Activated naive CD8-positive, alpha-beta T cell (primary cell): ENCODE measurements around the gene FAT1.
"Not testable (repeated sequence)": the region's sequence is repeated elsewhere in the genome, so short reads cannot be mapped to it uniquely, and the experiment has no call there.

Source experiments
- H3K27ac Mint-ChIP-seq: one replicate; pipeline ENCODE4 v1.8.0; 2021; ENCODE audit warnings: mixed read lengths
- H3K27me3 Mint-ChIP-seq: one replicate; pipeline ENCODE4 v1.8.0; 2021; ENCODE audit warnings: mixed read lengths
- H3K36me3 Mint-ChIP-seq: one replicate; pipeline ENCODE4 v1.8.0; 2021; ENCODE audit warnings: mixed read lengths
- H3K4me1 Mint-ChIP-seq: one replicate; pipeline ENCODE4 v1.8.0; 2021; ENCODE audit warnings: low read depth, mixed read lengths
- H3K4me3 Mint-ChIP-seq: one replicate; pipeline ENCODE4 v1.8.0; 2021; ENCODE audit warnings: mild to moderate bottlenecking, mixed read lengths
- H3K9me3 Mint-ChIP-seq: one replicate; pipeline ENCODE4 v1.8.0; 2021; ENCODE audit warnings: low read depth, mixed read lengths

FAT1 gene

GRCh38 chr4:186723292-186724057 lies at the start of gene FAT1:
Gene FAT1, minus strand, starts transcription at chr4:186723856. Its CDS starts 14,029 bp downstream, at chr4:186709827.
- no peaks in the 10 kb centered on the region for H3K9me3 Mint-ChIP-seq

GRCh38 chr4:186772936-186773487 lies 49.4 kb upstream of the FAT1 start:
- H3K9me3 Mint-ChIP-seq = peaks cover 8% of the 10 kb centered on the region
- no peak overlapping the region for H3K4me3 Mint-ChIP-seq
- no peak overlapping the region for H3K27ac Mint-ChIP-seq

More at GRCh38 chr4:186723292-186724057, at the start of gene FAT1:
- H3K27me3 Mint-ChIP-seq = peaks cover 37% of the 10 kb centered on the region
- H3K36me3 Mint-ChIP-seq = peaks cover 2% of the 10 kb centered on the region
- H3K4me1 Mint-ChIP-seq = peaks cover 22% of the 10 kb centered on the region
- no peak within 1 kb of the TSS for H3K27ac Mint-ChIP-seq
- peak within 1 kb of the TSS; percentile 66 for H3K4me3 Mint-ChIP-seq

GRCh38 chr4:186771624-186772023 lies 48.0 kb upstream of the FAT1 start:
- peaks cover 13% of the 10 kb centered on the region for H3K9me3 Mint-ChIP-seq
- peaks cover 1% of the 10 kb centered on the region for H3K27me3 Mint-ChIP-seq
- no peak overlapping the region for H3K4me3 Mint-ChIP-seq
- no peaks in the 10 kb centered on the region for H3K4me1 Mint-ChIP-seq
- H3K27ac Mint-ChIP-seq = no peak overlapping the region
- no peaks in the 10 kb centered on the region for H3K36me3 Mint-ChIP-seq

More at GRCh38 chr4:186772936-186773487, 49.4 kb upstream of the FAT1 start:
- H3K36me3 Mint-ChIP-seq = no peaks in the 10 kb centered on the region
- no peaks in the 10 kb centered on the region for H3K27me3 Mint-ChIP-seq
- no peaks in the 10 kb centered on the region for H3K4me1 Mint-ChIP-seq

GRCh38 chr4:186770481-186771175 lies 47.0 kb upstream of the FAT1 start:
- Mint-ChIP-seq H3K4me3 (no peak overlapping the region), H3K36me3 (no peaks in the 10 kb centered on the region), H3K4me1 (no peaks in the 10 kb centered on the region), H3K27ac (no peak overlapping the region), H3K27me3 (peaks cover 1% of the 10 kb centered on the region), H3K9me3 (peaks cover 13% of the 10 kb centered on the region)

- H3K27ac Mint-ChIP-seq = no peak overlapping the region
- peaks cover 1% of the 10 kb centered on the region for H3K27me3 Mint-ChIP-seq
- H3K4me1 Mint-ChIP-seq = no peaks in the 10 kb centered on the region
- no peak overlapping the region for H3K4me3 Mint-ChIP-seq
- H3K9me3 Mint-ChIP-seq = peaks cover 7% of the 10 kb centered on the region
- no peaks in the 10 kb centered on the region for H3K36me3 Mint-ChIP-seq
Measured at GRCh38 chr4:186767794-186768193, 44.1 kb upstream of the FAT1 start.

GRCh38 chr4:186765673-186766546 lies 42.3 kb upstream of the FAT1 start:
- Mint-ChIP-seq H3K36me3 (no peaks in the 10 kb centered on the region), H3K4me1 (no peaks in the 10 kb centered on the region), H3K9me3 (peaks cover 9% of the 10 kb centered on the region), H3K4me3 (no peak overlapping the region), H3K27ac (no peak overlapping the region), H3K27me3 (peaks cover 1% of the 10 kb centered on the region)

- H3K27ac Mint-ChIP-seq = no peak overlapping the region
- H3K27me3 Mint-ChIP-seq = peaks cover 1% of the 10 kb centered on the region
- no peak overlapping the region for H3K4me3 Mint-ChIP-seq
- H3K36me3 Mint-ChIP-seq = no peaks in the 10 kb centered on the region
- peaks cover 9% of the 10 kb centered on the region for H3K9me3 Mint-ChIP-seq
- H3K4me1 Mint-ChIP-seq = no peaks in the 10 kb centered on the region
Measured at GRCh38 chr4:186765138-186765537, 41.5 kb upstream of the FAT1 start.

GRCh38 chr4:186764457-186764856 lies 40.8 kb upstream of the FAT1 start:
- no peaks in the 10 kb centered on the region for H3K4me1 Mint-ChIP-seq
- H3K36me3 Mint-ChIP-seq = no peaks in the 10 kb centered on the region
- peaks cover 9% of the 10 kb centered on the region for H3K9me3 Mint-ChIP-seq
- H3K27me3 Mint-ChIP-seq = peaks cover 1% of the 10 kb centered on the region
- H3K4me3 Mint-ChIP-seq = no peak overlapping the region
- H3K27ac Mint-ChIP-seq = no peak overlapping the region

- Mint-ChIP-seq H3K27ac (no peak overlapping the region), H3K27me3 (peaks cover 1% of the 10 kb centered on the region), H3K4me3 (no peak overlapping the region), H3K36me3 (no peaks in the 10 kb centered on the region), H3K4me1 (no peaks in the 10 kb centered on the region), H3K9me3 (peaks cover 9% of the 10 kb centered on the region)
Measured at GRCh38 chr4:186762865-186763264, 39.2 kb upstream of the FAT1 start.

- no peak overlapping the region for H3K4me3 Mint-ChIP-seq
- no peaks in the 10 kb centered on the region for H3K27me3 Mint-ChIP-seq
- H3K36me3 Mint-ChIP-seq = no peaks in the 10 kb centered on the region
- H3K27ac Mint-ChIP-seq = no peak overlapping the region
- H3K9me3 Mint-ChIP-seq = peaks cover 4% of the 10 kb centered on the region
- no peaks in the 10 kb centered on the region for H3K4me1 Mint-ChIP-seq
Measured at GRCh38 chr4:186762361-186762760, 38.7 kb upstream of the FAT1 start.

- H3K27ac Mint-ChIP-seq, H3K27me3 Mint-ChIP-seq, H3K4me1 Mint-ChIP-seq, H3K4me3 Mint-ChIP-seq, H3K36me3 Mint-ChIP-seq, H3K9me3 Mint-ChIP-seq: not testable (repeated sequence)
Measured at GRCh38 chr4:186761956-186762355, 38.3 kb upstream of the FAT1 start.

GRCh38 chr4:186761393-186761792 lies 37.7 kb upstream of the FAT1 start:
- Mint-ChIP-seq H3K27me3 (no peaks in the 10 kb centered on the region), H3K27ac (no peak overlapping the region), H3K4me3 (no peak overlapping the region), H3K36me3 (no peaks in the 10 kb centered on the region), H3K4me1 (no peaks in the 10 kb centered on the region), H3K9me3 (peaks cover 4% of the 10 kb centered on the region)

- Mint-ChIP-seq H3K36me3 (no peaks in the 10 kb centered on the region), H3K27me3 (no peaks in the 10 kb centered on the region), H3K4me3 (no peak overlapping the region), H3K4me1 (no peaks in the 10 kb centered on the region), H3K27ac (no peak overlapping the region), H3K9me3 (peaks cover 4% of the 10 kb centered on the region)
Measured at GRCh38 chr4:186760576-186760975, 36.9 kb upstream of the FAT1 start.

GRCh38 chr4:186759990-186760389 lies 36.3 kb upstream of the FAT1 start:
- peaks cover 4% of the 10 kb centered on the region for H3K9me3 Mint-ChIP-seq
- H3K4me3 Mint-ChIP-seq = no peak overlapping the region
- no peak overlapping the region for H3K27ac Mint-ChIP-seq
- no peaks in the 10 kb centered on the region for H3K36me3 Mint-ChIP-seq
- no peaks in the 10 kb centered on the region for H3K4me1 Mint-ChIP-seq
- H3K27me3 Mint-ChIP-seq = no peaks in the 10 kb centered on the region
